ENCODE measurements around the gene TMEM117. TPM values are rescaled to one million over a fixed set of nuclear protein-coding genes. Genes with fewer than 3 reads are reported as not detected.
"Not testable (repeated sequence)": the region's sequence is repeated elsewhere in the genome, so short reads cannot be mapped to it uniquely, and the experiment has no call there.

Gene TMEM117
- total RNA-seq, 1 donor from 2014 or later: 7.1 TPM

GRCh38 chr12:43832463-43833168 lies 3.3 kb upstream of the TMEM117 start:
- DNase-seq (ENCODE audit: missing footprints) (no peak), ATAC-seq (no peak)
- intact Hi-C loops (cut with DNase I): no loop called here

GRCh38 chr12:43835264-43835655 lies 621 bp upstream of the TMEM117 start:
- ATAC-seq (peak; percentile 9), DNase-seq (ENCODE audit: missing footprints) (no peak)
- intact Hi-C loops (cut with DNase I): no loop called here

DNA sequence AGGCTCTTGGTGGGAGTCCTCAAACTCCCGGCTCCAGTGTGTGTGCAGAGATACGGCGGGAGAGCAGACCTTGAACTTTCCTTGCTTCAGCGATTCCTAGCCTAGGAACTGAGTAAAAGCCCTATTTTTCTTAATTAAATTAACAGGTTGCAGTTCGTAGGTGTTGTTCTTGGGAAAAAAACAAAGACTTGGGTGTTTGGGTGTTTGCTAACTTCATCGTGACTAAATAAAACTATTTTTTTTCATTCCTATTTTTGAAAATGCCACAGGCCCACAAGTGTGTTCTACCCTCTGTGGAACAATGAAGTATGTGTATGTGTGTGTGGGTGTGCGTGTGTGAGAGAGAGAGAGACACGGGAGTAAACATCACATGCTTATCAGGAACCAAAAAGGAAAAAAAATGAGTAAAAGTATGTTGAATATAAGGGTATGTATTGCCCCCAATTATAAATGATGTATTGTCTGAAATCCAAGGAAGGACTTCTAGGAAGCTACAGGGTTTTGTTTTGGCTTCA lies 651 bp downstream of the TMEM117 start:
- intact Hi-C loops (cut with DNase I): loop anchor here (2.0 kb wide), 2 partner anchors 30 to 78 kb away; partner anchors contain the start of genes IRAK4, PUS7L and TWF1
- DNase-seq (ENCODE audit: missing footprints) (no peak), ATAC-seq (no peak)

DNA sequence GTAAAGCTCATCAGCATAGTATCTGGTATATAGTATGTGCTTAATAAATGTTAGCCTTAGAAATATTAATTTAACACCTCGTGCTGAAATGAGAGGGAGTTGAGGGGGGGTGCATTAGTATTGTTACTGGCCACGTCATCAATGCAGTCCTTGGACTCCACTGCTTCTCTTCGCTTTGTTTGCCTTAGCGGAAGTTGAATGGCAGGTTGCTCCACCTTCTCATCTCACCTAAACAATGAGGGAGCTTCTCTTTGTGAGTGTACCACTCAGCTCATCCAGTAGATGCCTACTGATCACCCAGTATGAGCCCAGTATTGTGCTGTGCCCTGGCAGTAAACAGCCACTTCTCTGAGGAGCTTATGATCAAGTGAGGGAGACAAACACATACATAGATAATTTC lies 4.5 kb downstream of the TMEM117 start:
- no peak for ATAC-seq
- no peak for DNase-seq (ENCODE audit: missing footprints)
- intact Hi-C loops (cut with DNase I): no loop called here

DNA sequence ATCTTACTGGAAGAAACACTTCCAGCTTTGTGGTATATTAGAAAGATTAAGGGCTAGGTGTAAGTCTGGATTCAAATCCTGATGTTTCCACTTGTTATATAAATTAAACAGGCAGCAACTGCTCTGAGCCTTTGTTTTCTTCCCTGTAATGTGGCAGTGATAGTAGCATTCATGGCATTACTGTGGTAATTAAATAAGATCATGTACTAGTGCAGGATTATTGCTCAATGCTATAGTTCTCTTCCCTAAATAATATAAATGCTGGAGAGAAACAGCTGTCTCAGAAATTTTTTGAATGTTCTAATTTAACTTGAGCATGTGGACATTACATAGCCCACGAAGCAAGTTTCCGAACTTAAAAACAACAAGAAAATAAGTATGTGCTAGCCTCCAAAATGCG lies 5.4 kb downstream of the TMEM117 start:
- intact Hi-C loops (cut with DNase I): no loop called here
- ATAC-seq (no peak), DNase-seq (ENCODE audit: missing footprints) (no peak)

- intact Hi-C loops (cut with DNase I): no loop called here
- ATAC-seq (no peak), DNase-seq (ENCODE audit: missing footprints) (no peak)
Measured at GRCh38 chr12:43842259-43842658, 6.4 kb downstream of the TMEM117 start.

- intact Hi-C loops (cut with DNase I); ATAC-seq; DNase-seq (ENCODE audit: missing footprints): not testable (repeated sequence)
Measured at GRCh38 chr12:43847425-43848225, 11.7 kb downstream of the TMEM117 start.

DNA sequence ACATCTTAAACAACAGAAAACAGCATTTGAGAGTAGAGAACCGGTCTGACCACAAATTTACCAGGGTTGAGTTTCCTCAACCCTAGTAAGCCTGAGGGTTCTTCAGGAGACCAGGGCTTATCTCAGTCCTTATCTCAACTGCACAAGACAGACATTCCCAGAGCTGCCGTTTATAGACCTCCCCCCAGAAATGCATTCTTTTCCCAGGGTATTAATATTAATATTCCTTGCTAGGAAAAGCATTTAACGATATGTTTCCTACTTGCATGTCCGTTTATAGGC lies 12.3 kb downstream of the TMEM117 start:
- DNase-seq (ENCODE audit: missing footprints): no peak
- intact Hi-C loops (cut with DNase I): no loop called here
- no peak for ATAC-seq

- ATAC-seq (no peak), DNase-seq (ENCODE audit: missing footprints) (no peak)
- intact Hi-C loops (cut with DNase I): no loop called here
Measured at GRCh38 chr12:43848786-43849185, 12.9 kb downstream of the TMEM117 start.

DNA sequence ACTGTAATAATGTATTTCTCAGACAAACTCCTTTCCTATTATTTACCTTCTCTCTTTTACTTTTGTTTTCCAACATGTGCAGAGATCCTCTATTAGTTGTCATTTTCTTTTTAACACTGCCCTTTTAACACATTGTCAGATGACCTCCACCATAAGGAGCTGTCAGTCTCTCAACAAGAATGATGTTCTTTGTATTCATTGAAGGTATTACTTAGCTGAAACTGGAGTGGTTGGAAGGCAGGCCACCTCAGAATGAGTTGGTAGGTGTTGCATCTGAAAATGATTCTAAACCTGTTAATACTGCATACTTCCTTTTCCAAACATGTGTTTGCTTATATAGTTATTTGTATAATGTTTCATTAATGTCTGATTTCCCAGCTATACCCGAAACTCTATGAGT lies 16.9 kb downstream of the TMEM117 start:
- ATAC-seq (no peak), DNase-seq (ENCODE audit: missing footprints) (no peak)
- intact Hi-C loops (cut with DNase I): no loop called here

GRCh38 chr12:43856972-43857371 lies 21.1 kb downstream of the TMEM117 start:
- DNase-seq (ENCODE audit: missing footprints) (no peak), ATAC-seq (no peak)
- intact Hi-C loops (cut with DNase I): no loop called here

GRCh38 chr12:43858096-43858495 lies 22.2 kb downstream of the TMEM117 start:
- no peak for DNase-seq (ENCODE audit: missing footprints)
- intact Hi-C loops (cut with DNase I): no loop called here
- no peak for ATAC-seq

DNA sequence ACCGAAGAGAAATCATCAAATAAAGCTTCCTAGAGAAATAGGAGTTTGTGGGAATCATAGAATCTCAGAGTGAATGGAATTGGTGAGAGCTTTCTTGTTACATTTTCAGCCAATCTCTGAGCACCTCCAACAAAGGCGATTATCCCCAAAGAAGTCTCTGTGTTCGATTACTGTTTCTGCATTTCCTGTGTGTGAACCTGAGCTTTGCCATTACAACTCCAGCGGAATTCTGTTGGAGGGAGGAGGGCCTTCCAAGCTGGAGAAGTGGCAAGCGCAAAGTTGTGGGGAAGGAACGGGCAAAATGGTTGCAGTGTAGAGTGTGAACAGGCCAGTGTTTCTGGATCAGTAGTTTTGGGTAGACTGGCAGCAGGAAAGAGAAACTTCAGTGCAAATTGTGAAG lies 23.1 kb downstream of the TMEM117 start:
- DNase-seq (ENCODE audit: missing footprints) (no peak), ATAC-seq (no peak)
- intact Hi-C loops (cut with DNase I): no loop called here

GRCh38 chr12:43861015-43861839 lies 25.3 kb downstream of the TMEM117 start:
- DNase-seq (ENCODE audit: missing footprints) (no peak), ATAC-seq (no peak)
- intact Hi-C loops (cut with DNase I): no loop called here

- ATAC-seq: no peak
- intact Hi-C loops (cut with DNase I): no loop called here
- DNase-seq (ENCODE audit: missing footprints): no peak
Measured at GRCh38 chr12:43861840-43862150, 25.9 kb downstream of the TMEM117 start.

- intact Hi-C loops (cut with DNase I): no loop called here
- ATAC-seq (no peak), DNase-seq (ENCODE audit: missing footprints) (no peak)
Measured at GRCh38 chr12:43863770-43864366, 28.0 kb downstream of the TMEM117 start.

DNA sequence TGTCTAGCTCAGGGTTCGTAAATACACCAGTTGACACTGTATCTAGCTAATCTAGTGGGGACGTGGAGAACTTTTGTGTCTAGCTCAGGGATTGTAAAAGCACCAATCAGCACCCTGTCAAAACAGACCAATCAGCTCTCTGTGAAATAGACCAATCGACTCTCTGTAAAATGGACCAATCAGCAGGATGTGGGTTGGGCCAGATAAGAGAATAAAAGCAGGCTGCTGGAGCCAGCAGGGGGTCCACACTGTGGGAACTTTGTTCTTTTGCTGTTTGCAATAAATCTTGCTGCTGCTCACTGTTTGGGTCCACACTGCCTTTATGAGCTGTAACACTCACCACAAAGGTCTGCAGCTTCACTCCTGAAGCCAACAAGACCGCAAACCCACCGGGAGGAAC lies 28.7 kb downstream of the TMEM117 start:
- intact Hi-C loops (cut with DNase I); DNase-seq (ENCODE audit: missing footprints); ATAC-seq: not testable (repeated sequence)

DNA sequence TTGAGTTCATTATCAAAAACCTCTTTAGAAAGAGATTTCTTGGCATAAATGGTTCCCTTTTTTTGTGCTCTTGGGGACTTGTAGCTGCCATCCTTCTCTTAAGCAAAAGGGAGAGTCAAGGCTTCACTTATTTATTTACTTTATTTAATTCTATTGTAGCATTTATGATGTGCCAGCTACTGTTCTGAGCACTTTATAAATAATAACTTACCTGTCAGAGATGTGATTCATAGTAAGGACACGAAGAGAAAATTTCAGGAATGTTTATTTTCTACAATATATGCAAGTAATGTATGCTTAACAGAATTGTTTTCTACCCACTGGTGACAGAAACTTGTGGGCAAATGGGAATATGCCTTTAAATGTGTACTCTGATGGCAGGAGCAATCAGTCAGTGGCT lies 33.3 kb downstream of the TMEM117 start:
- intact Hi-C loops (cut with DNase I): no loop called here
- ATAC-seq: no peak
- DNase-seq (ENCODE audit: missing footprints): no peak

DNA sequence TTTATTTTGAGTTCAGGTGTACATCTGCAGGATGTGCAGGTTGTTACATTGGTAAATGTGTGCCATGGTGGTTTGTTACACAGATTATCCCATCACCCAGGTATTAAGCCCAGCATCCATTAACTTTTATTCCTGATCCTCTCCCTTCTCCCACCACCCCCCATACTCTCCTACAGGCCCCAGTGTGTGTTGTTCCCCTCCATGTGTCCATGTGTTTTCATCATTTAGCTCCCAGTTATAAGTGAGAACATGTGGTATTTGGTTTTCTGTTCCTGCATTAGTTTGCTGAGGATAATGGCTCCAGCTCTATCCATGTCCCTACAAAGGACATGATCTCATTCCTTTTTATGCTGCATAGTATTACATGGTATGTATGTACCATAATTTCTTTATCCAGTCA lies 33.9 kb downstream of the TMEM117 start:
- DNase-seq (ENCODE audit: missing footprints); ATAC-seq; intact Hi-C loops (cut with DNase I): not testable (repeated sequence)

All from Right ventricle myocardium inferior (tissue), 1 donor.